AG09309 (cell line): ENCODE data around the gene PHYHIPL.
A peak's percentile ranks its signal among the peaks of the same experiment; 100 is the strongest.

Experiments
- DNase-seq: peaks from one replicate; pipeline ENCODE4 v3.0.0-alpha.2; 2010; ENCODE audit warnings: low read depth
- H3K4me3 ChIP-seq: 2 replicates; pipeline ENCODE4 v1.5.1; 2011; ENCODE audit warnings: mild to moderate bottlenecking, low read depth, low read length, moderate library complexity; ENCODE audit not compliant: control insufficient read depth
- TF ChIP-seq, protein P1 (sequence below): IDR thresholded peaks from 2 replicates; pipeline ENCODE4 v1.5.1; 2011; ENCODE audit warnings: mild to moderate bottlenecking, low read depth, low read length, inconsistent platforms; ENCODE audit not compliant: insufficient read depth, control insufficient read depth; ENCODE audit errors: missing control alignments

Gene PHYHIPL

DNA sequence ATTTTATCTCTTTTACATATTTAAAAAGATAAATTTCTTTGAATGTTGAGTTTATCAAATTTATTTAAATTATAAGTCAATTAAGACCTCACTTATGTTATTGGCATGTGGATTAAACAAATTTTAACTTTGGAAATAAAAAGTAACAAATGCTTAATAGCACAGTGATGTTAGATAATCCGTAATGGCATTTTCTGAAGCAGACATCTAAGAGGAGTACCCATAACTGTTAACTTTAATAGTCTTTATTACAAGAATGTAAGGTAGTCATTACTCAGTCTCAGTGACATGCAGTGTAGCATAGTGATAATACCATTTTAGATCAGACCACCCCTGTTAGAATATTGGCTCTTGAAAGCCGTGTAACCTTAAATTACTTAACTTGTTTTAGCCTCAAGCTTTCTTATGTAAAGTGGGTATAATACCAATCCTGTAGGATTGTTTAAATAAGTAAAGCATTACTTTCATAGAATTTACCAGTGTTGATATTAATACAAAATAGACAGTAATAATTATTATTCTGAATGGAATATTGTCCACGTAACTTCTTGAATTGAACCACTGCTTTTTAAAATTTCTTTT, 4.3 kb downstream of the PHYHIPL start:
- DNase-seq: no peak
- TF ChIP-seq, protein P1, sequence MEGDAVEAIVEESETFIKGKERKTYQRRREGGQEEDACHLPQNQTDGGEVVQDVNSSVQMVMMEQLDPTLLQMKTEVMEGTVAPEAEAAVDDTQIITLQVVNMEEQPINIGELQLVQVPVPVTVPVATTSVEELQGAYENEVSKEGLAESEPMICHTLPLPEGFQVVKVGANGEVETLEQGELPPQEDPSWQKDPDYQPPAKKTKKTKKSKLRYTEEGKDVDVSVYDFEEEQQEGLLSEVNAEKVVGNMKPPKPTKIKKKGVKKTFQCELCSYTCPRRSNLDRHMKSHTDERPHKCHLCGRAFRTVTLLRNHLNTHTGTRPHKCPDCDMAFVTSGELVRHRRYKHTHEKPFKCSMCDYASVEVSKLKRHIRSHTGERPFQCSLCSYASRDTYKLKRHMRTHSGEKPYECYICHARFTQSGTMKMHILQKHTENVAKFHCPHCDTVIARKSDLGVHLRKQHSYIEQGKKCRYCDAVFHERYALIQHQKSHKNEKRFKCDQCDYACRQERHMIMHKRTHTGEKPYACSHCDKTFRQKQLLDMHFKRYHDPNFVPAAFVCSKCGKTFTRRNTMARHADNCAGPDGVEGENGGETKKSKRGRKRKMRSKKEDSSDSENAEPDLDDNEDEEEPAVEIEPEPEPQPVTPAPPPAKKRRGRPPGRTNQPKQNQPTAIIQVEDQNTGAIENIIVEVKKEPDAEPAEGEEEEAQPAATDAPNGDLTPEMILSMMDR: no peak
- no peak overlapping the region for H3K4me3 ChIP-seq

DNA sequence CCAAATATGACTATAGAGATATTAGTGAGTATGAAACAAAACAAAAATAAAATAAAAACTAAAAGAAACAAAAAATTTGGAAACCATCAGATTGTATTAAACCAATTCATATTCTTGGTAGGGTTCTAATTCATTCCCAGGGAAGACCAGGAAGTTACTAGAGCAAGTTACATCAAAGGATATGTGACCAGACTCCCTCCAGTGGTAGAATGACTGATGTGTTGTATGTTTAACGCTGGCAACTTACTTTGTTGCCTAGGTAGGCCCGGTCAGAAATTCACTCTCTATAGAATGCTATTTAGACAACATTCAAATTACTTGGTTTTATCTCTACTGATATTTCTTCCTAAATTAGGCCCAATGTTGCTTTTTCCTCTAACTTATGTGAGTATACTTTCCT, 5.2 kb downstream of the PHYHIPL start:
- peak; percentile 37 for DNase-seq
- no peak overlapping the region for H3K4me3 ChIP-seq
- TF ChIP-seq, protein P1: peak; percentile 56

DNA sequence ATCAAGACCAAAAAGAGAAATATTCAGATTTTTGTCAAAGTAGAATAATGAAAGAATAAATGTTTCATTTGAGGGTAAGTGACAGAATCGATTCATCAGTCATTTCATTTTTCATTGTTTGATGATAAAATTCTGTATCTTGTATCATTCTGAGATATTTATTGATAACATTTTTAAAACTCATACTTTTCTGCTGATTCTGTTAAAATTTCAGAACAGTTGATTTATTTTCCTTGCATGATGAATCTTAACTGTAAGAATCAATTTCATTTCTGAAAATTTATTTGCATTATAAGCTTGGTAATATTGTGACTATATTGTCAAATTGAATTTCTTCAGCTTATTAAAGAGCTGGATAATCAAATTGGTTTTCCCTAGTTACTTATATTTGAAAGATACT, 13.9 kb downstream of the PHYHIPL start:
- TF ChIP-seq, protein P1: no peak
- DNase-seq: no peak

DNA sequence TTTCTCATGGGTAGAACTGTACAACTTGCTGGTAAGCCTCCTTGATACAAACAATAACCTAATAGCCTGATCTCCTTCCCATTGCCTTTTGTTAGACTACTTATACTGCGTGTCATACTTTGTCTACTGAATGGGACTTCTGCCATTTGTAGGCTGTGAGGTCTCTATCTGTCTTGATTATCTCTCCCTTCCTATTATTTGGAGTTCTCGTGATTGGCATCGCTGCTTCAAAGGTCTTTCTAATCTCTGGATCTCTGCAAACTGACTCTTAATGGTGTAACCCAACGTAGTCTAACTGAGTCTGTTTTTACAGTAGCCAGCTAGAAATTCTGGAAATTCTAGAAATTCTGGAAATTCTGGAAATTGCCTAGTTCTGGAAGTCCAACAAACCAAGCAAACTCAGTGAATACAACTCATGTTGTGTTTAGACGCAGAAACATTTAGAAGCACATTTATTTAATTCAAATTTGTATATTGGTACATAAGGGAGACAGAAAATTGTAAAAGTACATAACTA, 29.8 kb downstream of the PHYHIPL start:
- no peak overlapping the region for H3K4me3 ChIP-seq
- TF ChIP-seq, protein P1: no peak
- no peak for DNase-seq

More for the DNA sequence above, 13.9 kb downstream of the PHYHIPL start:
- H3K4me3 ChIP-seq: no peak overlapping the region

DNA sequence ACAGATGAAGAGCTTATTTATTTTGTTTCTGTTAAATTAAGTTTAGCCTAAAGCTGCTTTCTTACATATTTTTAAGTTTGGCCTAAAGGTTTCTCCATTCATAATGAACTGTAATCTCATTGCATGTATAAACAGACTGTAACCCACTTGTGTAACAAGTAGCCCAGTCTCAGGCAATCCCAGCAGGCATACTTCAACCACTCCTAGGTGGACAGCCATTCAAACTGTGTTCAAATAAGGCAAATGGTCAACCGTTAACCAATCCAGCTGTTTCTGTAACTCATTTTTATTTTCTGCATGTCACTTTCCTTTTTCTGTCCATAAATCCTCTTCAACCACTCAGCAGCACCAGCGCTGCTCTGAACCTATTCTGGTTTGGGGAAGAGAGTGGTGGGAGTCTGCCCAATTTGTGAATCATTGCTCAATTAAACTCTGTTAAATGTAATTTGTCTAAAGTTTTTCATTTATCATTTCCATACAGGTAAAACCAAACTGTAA, 35.9 kb downstream of the PHYHIPL start:
- DNase-seq: no peak
- TF ChIP-seq, protein P1: no peak
- H3K4me3 ChIP-seq: no peak overlapping the region

DNA sequence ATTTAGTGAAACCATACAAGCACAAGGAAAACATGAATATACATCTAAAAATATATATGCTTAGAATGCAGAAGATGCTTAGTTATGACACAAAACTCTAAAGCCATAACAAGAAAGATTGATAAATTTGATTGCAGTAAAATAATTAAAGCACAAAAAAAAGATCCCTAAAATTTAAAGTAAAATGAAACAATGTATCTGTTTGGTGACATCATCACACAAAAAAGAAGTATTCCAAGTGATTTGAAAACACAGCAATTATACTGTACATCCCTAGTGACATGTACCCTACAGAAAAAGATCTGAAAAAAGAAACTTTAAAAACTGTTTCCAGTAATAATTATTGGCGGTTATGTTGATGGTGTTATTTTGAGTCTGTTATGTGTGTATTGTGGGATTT, 37.7 kb downstream of the PHYHIPL start:
- H3K4me3 ChIP-seq: no peak overlapping the region
- TF ChIP-seq, protein P1: no peak
- DNase-seq: no peak
